ENCODE results near the gene CAMK1D. TPM values are rescaled to one million over a fixed set of nuclear protein-coding genes. Genes with fewer than 3 reads are reported as not detected.

CAMK1D gene
- total and polyA plus RNA-seq, 2 of the 4 experiments (the other 2 are of a cell fraction) = 5.0 to 5.3 TPM

- POLR2A ChIA-PET (ENCODE audit: unreplicated experiment) = no interaction called here
These were observed 142.7 kb downstream of the CAMK1D start for GRCh38 chr10:12492016-12492415.

More at GRCh38 chr10:12492016-12492415, 142.7 kb downstream of the CAMK1D start:
- Histone ChIP-seq H4K91ac (ENCODE audit: insufficient read depth, low read depth, low read length) (no peak overlapping the region), H3K27me3 (ENCODE audit: control insufficient read depth, insufficient read depth, low read length) (peaks cover 4% of the 10 kb centered on the region; the same call in 1 of the 2 replicates), H3K23ac (ENCODE audit: low read depth, low read length) (no peak overlapping the region), H3K9me3 (ENCODE audit: control insufficient read depth, insufficient read depth, low read length) (no peaks in the 10 kb centered on the region), H3K4me3 (ENCODE audit: insufficient read depth, low read depth, low read length) (no peak overlapping the region), H4K8ac (ENCODE audit: low read depth in 2 of 2, low read length in 2 of 2) (no peak overlapping the region), H2BK5ac (ENCODE audit: low read depth, low read length, poor library complexity, severe bottlenecking) (no peak overlapping the region), H4K20me1 (ENCODE audit: insufficient read depth, low read length) (no peaks in the 10 kb centered on the region), H4K5ac (ENCODE audit: low read depth, low read length) (no peak overlapping the region), H3K14ac (replicated peaks; ENCODE audit: low read depth, low read length) (no peak overlapping the region), H3K79me1 (ENCODE audit: low read depth in 1 of 2, low read length in 2 of 2) (no peaks in the 10 kb centered on the region), H2AFZ (replicated peaks; ENCODE audit: low read length, poor library complexity) (no peak overlapping the region), H3K9ac (ENCODE audit: low read depth, low read length) (no peak overlapping the region), H3K4me1 (ENCODE audit: control insufficient read depth, insufficient read depth, low read length) (no peaks in the 10 kb centered on the region), H3K27ac (ENCODE audit: insufficient read depth, low read length) (no peak overlapping the region), H3K56ac (ENCODE audit: extremely low read depth, insufficient read depth, low read length) (no peak overlapping the region), H2BK15ac (ENCODE audit: low read depth, low read length) (no peak overlapping the region), H2AK9ac (replicated peaks; ENCODE audit: low read depth, low read length, poor library complexity) (no peak overlapping the region), H2AK5ac (ENCODE audit: low read depth, low read length) (no peak overlapping the region), H3K18ac (ENCODE audit: low read depth, low read length) (no peak overlapping the region), H3K36me3 (ENCODE audit: control insufficient read depth, insufficient read depth, low read length) (no peaks in the 10 kb centered on the region), H3K4ac (ENCODE audit: low read depth, low read length) (no peak overlapping the region), H3K9me1 (ENCODE audit: insufficient read depth, low read length) (no peaks in the 10 kb centered on the region), H3K4me2 (ENCODE audit: low read depth, low read length) (no peak overlapping the region), H2BK20ac (ENCODE audit: low read depth, low read length) (no peak overlapping the region), H2BK120ac (ENCODE audit: low read depth, low read length) (no peak overlapping the region)
- intact Hi-C loops (cut with micrococcal nuclease) (no loop called here), in situ Hi-C loops (cut with MboI; ENCODE audit: low sequenced_read_pairs) (no loop called here), dilution Hi-C loops (cut with HindIII; ENCODE audit: low sequenced_read_pairs, unreplicated experiment) (no loop called here)
- ATAC-seq (ENCODE audit: low read depth) (no peak), DNase-seq (no peak)
- no TSS peak for BruUV-seq (replicated peaks)
- WGBS, 2 experiments (ENCODE audit: extremely low coverage in 2 of 2, insufficient read length in 1 of 2) = 100% methylated on average over 3 of the region's 8 CpGs; no CpG with 5 or more reads in 1 of the 2 experiments
- TF ChIP-seq RAD21 (IDR thresholded peaks at IDR 0.05; ENCODE audit: low read length) (no peak), MAFK (IDR thresholded peaks at IDR 0.05; ENCODE audit: low read depth, low read length) (no peak), CHD1 (IDR thresholded peaks at IDR 0.05; ENCODE audit: low read depth, low read length) (no peak), RCOR1 (IDR thresholded peaks at IDR 0.05; ENCODE audit: insufficient replicate concordance, low read length) (no peak), CEBPB (IDR thresholded peaks at IDR 0.05; ENCODE audit: low read depth, low read length) (no peak), NFE2L2 (IDR thresholded peaks at IDR 0.05; ENCODE audit: low read depth, low read length) (no peak), BHLHE40 (IDR thresholded peaks at IDR 0.05; ENCODE audit: low read depth, low read length) (no peak), RFX5 (IDR thresholded peaks at IDR 0.05; ENCODE audit: low read depth, low read length) (no peak), MXI1 (IDR thresholded peaks at IDR 0.05; ENCODE audit: borderline replicate concordance, low read depth, low read length) (no peak), MAZ (IDR thresholded peaks at IDR 0.05; ENCODE audit: borderline replicate concordance, low read depth, low read length) (no peak), SMC3 (IDR thresholded peaks at IDR 0.05; ENCODE audit: low read depth, low read length) (no peak), CTCF (conservative IDR thresholded peaks at IDR 0.05; ENCODE audit: low read depth, low read length) (no peak), POLR2A (IDR thresholded peaks at IDR 0.05; ENCODE audit: low read depth, low read length) (no peak)
- CTCF ChIA-PET = no interaction called here

Data from IMR-90 (cell line).